K562 (cell line): Measurements from ENCODE around the gene ABCB9. TPM values are rescaled to one million over a fixed set of nuclear protein-coding genes. Genes with fewer than 3 reads are reported as not detected.

ENCODE experiments used
- ATAC-seq: fragments of 200-7000 bp; cut with Tn5 transposase; 3 replicates; pipeline ENCODE4 v1.9.1; 2020; ENCODE audit warnings: moderate library complexity
- BruUV-seq: library from RNA; stranded (reverse); fragments of 400-500 nt; replicated peaks from 2 replicates; lab custom pipeline; 2021; lab: Mats Ljungman, UMichigan
- CTCF ChIA-PET: fragments of 300-600 bp; formaldehyde crosslinking; extraction: SDS; loops from one replicate; lab custom pipeline; 2021; ENCODE audit warnings: low intra/inter-chr PET ratio; lab: Yijun Ruan, JAX
- POLR2A ChIA-PET: fragments of 300-600, 350-650 bp; sonication (Branson Sonifier 250); formaldehyde crosslinking; extraction: SDS; loops from one replicate; lab custom pipeline; 2021; ENCODE audit warnings: antibody characterized with exemption, inconsistent platforms; lab: Yijun Ruan, JAX
- DNase-seq, 4 experiments: peaks; one replicate each; pipeline versions ENCODE4 v3.0.0 to v3.0.0-alpha.2; 2011 to 2018; ENCODE audit warnings: low spot score in 3 of 4, mixed read lengths in 3 of 4; ENCODE audit errors: extremely low read depth in 1 of 4
- FAIRE-seq: peaks from 2 replicates; lab custom pipeline; 2011; peaks lifted over from hg19 to GRCh38; lab: Jason Lieb, UNC
- H2AFZ ChIP-seq: 2 replicates; pipeline ENCODE4 v1.6.0; 2011; ENCODE audit warnings: low read depth, low read length, control low read depth, inconsistent platforms
- H3K27ac ChIP-seq: fragments of 200-600 bp; 3 replicates; pipeline ENCODE4 v1.8.0; 2011; ENCODE audit warnings: low read depth, mild to moderate bottlenecking, control low read depth, inconsistent platforms, low read length, moderate library complexity, mixed read lengths; ENCODE audit errors: extremely low read depth
- H3K27me3 ChIP-seq, 2 experiments: fragments of 300-600 bp in 1 of 2; 2 replicates in 1 of 2; 3 replicates in 1 of 2; pipeline versions ENCODE4 v1.6.0 to v1.8.0; 2011; ENCODE audit warnings: inconsistent platforms in 2 of 2, low read length in 2 of 2, mild to moderate bottlenecking in 1 of 2, mixed read lengths in 1 of 2, moderate library complexity in 1 of 2; ENCODE audit not compliant: control insufficient read depth in 2 of 2, insufficient read depth in 2 of 2
- H3K36me3 ChIP-seq: fragments of 300-600 bp; 3 replicates; pipeline ENCODE4 v1.8.0; 2011; ENCODE audit warnings: mild to moderate bottlenecking, low read length, inconsistent platforms; ENCODE audit not compliant: control insufficient read depth, insufficient read depth
- H3K4me1 ChIP-seq, 2 experiments: fragments of 200-600 bp in 1 of 2; replicated peaks in 1 of 2; 2 replicates in 1 of 2; 3 replicates in 1 of 2; pipeline versions ENCODE4 v1.5.1 to v1.8.0; 2011; ENCODE audit warnings: inconsistent platforms in 2 of 2, low read length in 2 of 2, mild to moderate bottlenecking in 1 of 2, mixed read lengths in 1 of 2, moderate library complexity in 1 of 2; ENCODE audit not compliant: control insufficient read depth in 2 of 2, insufficient read depth in 2 of 2
- H3K4me2 ChIP-seq: 2 replicates; pipeline ENCODE4 v1.6.1; 2011; ENCODE audit warnings: low read length, control low read depth, inconsistent platforms, mixed read lengths; ENCODE audit not compliant: insufficient read depth
- H3K4me3 ChIP-seq: fragments of 200-600 bp; sonication (generic), shearing (Covaris generic); 2 replicates; pipeline ENCODE4 v1.5.1; 2016; ENCODE audit warnings: control low read depth, inconsistent platforms
- H3K79me2 ChIP-seq: fragments of 200-600 bp; 3 replicates; pipeline ENCODE4 v1.8.0; 2011; ENCODE audit warnings: low read length, inconsistent platforms; ENCODE audit not compliant: control insufficient read depth, insufficient read depth
- H3K9ac ChIP-seq, 2 experiments: 2 replicates each; pipeline versions ENCODE4 v1.6.0 to v1.6.1; 2011; ENCODE audit warnings: low read depth in 2 of 2, low read length in 2 of 2, control low read depth in 1 of 2, inconsistent platforms in 1 of 2, mild to moderate bottlenecking in 1 of 2, mixed read lengths in 1 of 2; ENCODE audit not compliant: insufficient read depth in 1 of 2
- H3K9me1 ChIP-seq: one replicate; pipeline ENCODE4 v1.6.0; 2011; ENCODE audit warnings: inconsistent platforms, mild to moderate bottlenecking, low read length, moderate library complexity; ENCODE audit not compliant: control insufficient read depth, insufficient read depth
- H3K9me3 ChIP-seq: replicated peaks from 2 replicates; pipeline ENCODE4 v1.5.1; 2011; ENCODE audit warnings: low read depth, low read length, inconsistent platforms; ENCODE audit not compliant: control insufficient read depth, insufficient read depth
- H4K20me1 ChIP-seq: replicated peaks from 2 replicates; pipeline ENCODE4 v1.6.1; 2011; ENCODE audit warnings: low read length, inconsistent platforms, mixed read lengths; ENCODE audit not compliant: control insufficient read depth, insufficient read depth
- EWSR1 ChIP-seq: fragments of 450-650 bp; IDR thresholded peaks from 2 replicates; pipeline ENCODE4 v1.6.1; 2018; ENCODE audit warnings: borderline replicate concordance, mild to moderate bottlenecking, low read depth, moderate library complexity; ENCODE audit not compliant: partially characterized antibody
- FOSL1 ChIP-seq: fragments of 200-800 bp; sonication (Bioruptor generic); conservative IDR thresholded peaks from 2 replicates; pipeline ENCODE4 v1.6.1; 2016; ENCODE audit warnings: missing genetic modification characterization, missing compliant biosample characterization
- GATAD2A ChIP-seq: fragments of 450-650 bp; IDR thresholded peaks from 2 replicates; pipeline ENCODE4 v1.6.1; 2017
- HDGF ChIP-seq: fragments of 450-650 bp; IDR thresholded peaks from 2 replicates; pipeline ENCODE4 v1.6.1; 2016
- HMGN3 ChIP-seq: IDR thresholded peaks from 2 replicates; pipeline ENCODE4 v1.6.1; 2011; ENCODE audit warnings: borderline replicate concordance, low read depth, mild to moderate bottlenecking, mixed read lengths, low read length; ENCODE audit not compliant: insufficient read length; ENCODE audit errors: extremely low read depth
- LEF1 ChIP-seq: fragments of 450-650 bp; IDR thresholded peaks from 2 replicates; pipeline ENCODE4 v1.6.1; 2016; ENCODE audit warnings: mild to moderate bottlenecking
- PHB2 ChIP-seq: fragments of 450-650 bp; IDR thresholded peaks from 2 replicates; pipeline ENCODE4 v1.6.1; 2017; ENCODE audit warnings: low read depth
- PML ChIP-seq: IDR thresholded peaks from 2 replicates; pipeline ENCODE4 v1.6.1; 2012; ENCODE audit warnings: low read length, inconsistent platforms
- PRDM10 ChIP-seq: fragments of 450-650 bp; IDR thresholded peaks from 2 replicates; pipeline ENCODE4 v1.6.1; 2018; ENCODE audit not compliant: partially characterized antibody
- SMAD3 ChIP-seq: fragments of 450-650 bp; formaldehyde crosslinking; conservative IDR thresholded peaks from 2 replicates; pipeline ENCODE4 v1.4.0; 2020; ENCODE audit warnings: mild to moderate bottlenecking
- ZBTB7A ChIP-seq: IDR thresholded peaks from 2 replicates; pipeline ENCODE4 v1.6.1; 2011; ENCODE audit warnings: low read depth, mild to moderate bottlenecking, low read length, moderate library complexity, borderline replicate concordance; ENCODE audit not compliant: control insufficient read depth
- ZNF217 ChIP-seq: sonication (generic); formaldehyde crosslinking; IDR thresholded peaks from 2 replicates; pipeline ENCODE4 v1.8.0; 2022; ENCODE audit warnings: mild to moderate bottlenecking, missing genetic modification reagents
- ZNF282 ChIP-seq: sonication (generic); formaldehyde crosslinking; IDR thresholded peaks from 2 replicates; pipeline ENCODE4 v1.8.1; 2023; ENCODE audit warnings: missing genetic modification reagents
- ZNF324 ChIP-seq: fragments of 250-450 bp; sonication (Bioruptor Pico); IDR thresholded peaks from 2 replicates; pipeline ENCODE4 v1.4.0; 2020; ENCODE audit warnings: mild to moderate bottlenecking
- WGBS: fragments of 100-300 bp; shearing (Covaris generic); methylation state at CpG from one replicate; pipeline ENCODE4 v1.1.6; 2016; ENCODE audit warnings: low coverage, mixed read lengths; ENCODE audit not compliant: insufficient coverage; ENCODE audit errors: missing lambda C conversion rate; 5-methylcytosine and 5-hydroxymethylcytosine counted together
- in situ Hi-C: fragments of 300-500 bp; cut with MboI; formaldehyde crosslinking; loops from 4 replicates; pipeline ENCODE4 v1.15.0; 2018; ENCODE audit warnings: inconsistent platforms, mixed read lengths
- intact Hi-C: fragments of 100-400 bp; cut with micrococcal nuclease; formaldehyde crosslinking; loops from 2 replicates; pipeline ENCODE4 v1.14.2; 2022
- polyA plus RNA-seq, 8 experiments: library from polyadenylated mRNA; depleted of rRNA in 4 of 8; stranded (reverse) in 5 of 8; unstranded in 3 of 8; fragments of >200 nt; fragmentation: Nextera tagmentation in 2 of 8; fragmentation: Illumina TruSeq in 1 of 8; extraction: Ambion mirVana in 2 of 8; extraction: Trizol in 1 of 8; gene quantifications; 2 replicates each; pipeline versions ENCODE4 v1.2.1 to v1.2.3, GENCODE V29; 2011 to 2014; ENCODE audit warnings: inconsistent platforms in 1 of 8, missing spikeins in 1 of 8
- total RNA-seq, 7 experiments: library from RNA; depleted of rRNA in 6 of 7; stranded (reverse); fragments of >200 nt in 6 of 7; fragmentation: Illumina TruSeq in 2 of 7; extraction: Trizol in 2 of 7; gene quantifications; 2 replicates each; pipeline versions ENCODE4 v1.2.1 to v1.2.3, GENCODE V29; 2011 to 2021; ENCODE audit warnings: low replicate concordance in 1 of 7
- TF ChIP-seq, protein P1 (sequence below): fragments of 250-450 bp; sonication (Bioruptor Pico); IDR thresholded peaks from 2 replicates; pipeline ENCODE4 v1.8.0; 2022; ENCODE audit warnings: moderate library complexity, mild to moderate bottlenecking, inconsistent platforms
- TF ChIP-seq, protein P2 (sequence below): sonication (generic); formaldehyde crosslinking; IDR thresholded peaks from 2 replicates; pipeline ENCODE4 v1.4.0; 2020; ENCODE audit warnings: mild to moderate bottlenecking, missing genetic modification reagents

The ABCB9 gene
- total and polyA plus RNA-seq, 9 of the 15 experiments (the other 6 are each of a cell fraction or from before 2014, with no cell fraction given): 0.20 to 12.6 (median 6.2) TPM

DNA sequence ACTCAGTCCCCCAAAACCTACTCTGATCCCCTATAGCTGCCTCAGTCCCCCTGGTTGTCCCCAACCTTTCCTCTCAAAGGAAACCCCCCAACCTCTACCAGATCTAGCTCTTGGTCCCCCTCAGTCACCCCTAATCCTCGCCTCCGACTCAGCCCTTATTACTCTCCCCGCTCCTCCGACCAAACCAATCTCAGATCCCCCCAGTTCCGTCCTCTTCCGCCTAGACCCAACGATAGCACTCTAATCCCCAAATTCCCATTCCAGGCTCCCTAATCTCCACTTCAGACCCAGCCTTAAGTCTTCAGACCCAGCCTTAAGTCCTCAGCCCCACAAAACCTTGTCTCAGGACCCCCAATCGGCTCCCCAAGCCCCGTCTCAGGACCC is 71.0 kb downstream of the ABCB9 start:
- Histone ChIP-seq H2AFZ (peak overlapping the region; percentile 80), H3K27ac (peak overlapping the region; percentile 92), H4K20me1 (peaks cover 19% of the 10 kb centered on the region; the same call in 1 of the 2 replicates), H3K4me2 (peak overlapping the region; percentile 92), H3K4me3 (peak overlapping the region; percentile 86), H3K36me3 (peaks cover 18% of the 10 kb centered on the region; the same call in 2 of the 3 replicates), H3K9me1 (no peaks in the 10 kb centered on the region), H3K79me2 (peaks cover 56% of the 10 kb centered on the region), H3K27me3 (no peaks in the 10 kb centered on the region), H3K9ac (peak overlapping the region; percentile 95 to 96), H3K4me1 (peaks cover 16 to 44% of the 10 kb centered on the region in 2 experiments), H3K9me3 (no peaks in the 10 kb centered on the region)
- CTCF ChIA-PET: no interaction called here
- ATAC-seq (peak; percentile 54), DNase-seq (peak in 2 of 4 experiments; percentile 25 to 41), FAIRE-seq (no peak)
- no TSS peak for BruUV-seq
- in situ Hi-C loops: no loop called here
- POLR2A ChIA-PET: interaction anchor here (1.8 kb wide), 1 partner anchor 9 kb away, joined by 6 read pairs; no protein-coding TSS in a partner anchor
- 0% methylated on average over 7 of the region's 9 CpGs for WGBS
- intact Hi-C loops: no loop called here
- TF ChIP-seq HMGN3 (no peak), GATAD2A (peak; percentile 40; the same call in 1 of the 2 replicates), PRDM10 (peak; percentile 81), SMAD3 (no peak), HDGF (0 out of 2 replicates have a peak, but pooled peaks have one; percentile 64), ZNF217 (CRISPR knock-in tag) (no peak), ZNF282 (CRISPR knock-in tag) (no peak), PHB2 (0 out of 2 replicates have a peak, but pooled peaks have one; percentile 8), EWSR1 (no peak), LEF1 (no peak), PML (no peak), ZBTB7A (0 out of 2 replicates have a peak, but pooled peaks have one; percentile 7), FOSL1 (tag) (no peak), ZNF324 (CRISPR knock-in tag) (no peak)
- TF ChIP-seq, protein P1, sequence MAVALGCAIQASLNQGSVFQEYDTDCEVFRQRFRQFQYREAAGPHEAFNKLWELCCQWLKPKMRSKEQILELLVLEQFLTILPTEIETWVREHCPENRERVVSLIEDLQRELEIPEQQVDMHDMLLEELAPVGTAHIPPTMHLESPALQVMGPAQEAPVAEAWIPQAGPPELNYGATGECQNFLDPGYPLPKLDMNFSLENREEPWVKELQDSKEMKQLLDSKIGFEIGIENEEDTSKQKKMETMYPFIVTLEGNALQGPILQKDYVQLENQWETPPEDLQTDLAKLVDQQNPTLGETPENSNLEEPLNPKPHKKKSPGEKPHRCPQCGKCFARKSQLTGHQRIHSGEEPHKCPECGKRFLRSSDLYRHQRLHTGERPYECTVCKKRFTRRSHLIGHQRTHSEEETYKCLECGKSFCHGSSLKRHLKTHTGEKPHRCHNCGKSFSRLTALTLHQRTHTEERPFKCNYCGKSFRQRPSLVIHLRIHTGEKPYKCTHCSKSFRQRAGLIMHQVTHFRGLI (CRISPR knock-in tag): no peak
- TF ChIP-seq, protein P2, sequence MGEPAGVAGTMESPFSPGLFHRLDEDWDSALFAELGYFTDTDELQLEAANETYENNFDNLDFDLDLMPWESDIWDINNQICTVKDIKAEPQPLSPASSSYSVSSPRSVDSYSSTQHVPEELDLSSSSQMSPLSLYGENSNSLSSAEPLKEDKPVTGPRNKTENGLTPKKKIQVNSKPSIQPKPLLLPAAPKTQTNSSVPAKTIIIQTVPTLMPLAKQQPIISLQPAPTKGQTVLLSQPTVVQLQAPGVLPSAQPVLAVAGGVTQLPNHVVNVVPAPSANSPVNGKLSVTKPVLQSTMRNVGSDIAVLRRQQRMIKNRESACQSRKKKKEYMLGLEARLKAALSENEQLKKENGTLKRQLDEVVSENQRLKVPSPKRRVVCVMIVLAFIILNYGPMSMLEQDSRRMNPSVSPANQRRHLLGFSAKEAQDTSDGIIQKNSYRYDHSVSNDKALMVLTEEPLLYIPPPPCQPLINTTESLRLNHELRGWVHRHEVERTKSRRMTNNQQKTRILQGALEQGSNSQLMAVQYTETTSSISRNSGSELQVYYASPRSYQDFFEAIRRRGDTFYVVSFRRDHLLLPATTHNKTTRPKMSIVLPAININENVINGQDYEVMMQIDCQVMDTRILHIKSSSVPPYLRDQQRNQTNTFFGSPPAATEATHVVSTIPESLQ (CRISPR knock-in tag): peak; percentile 12
